Measurements from ENCODE around the gene SBNO2. TPM values are rescaled to one million over a fixed set of nuclear protein-coding genes. Genes with fewer than 3 reads are reported as not detected.
"Not testable (repeated sequence)": the region's sequence is repeated elsewhere in the genome, so short reads cannot be mapped to it uniquely, and the experiment has no call there.

The SBNO2 gene
- total RNA-seq, 1 donor from 2014 or later = 120 TPM

- Histone ChIP-seq H3K9me3 (no peaks in the 10 kb centered on the region), H3K4me3 (peak overlapping the region; percentile 61 to 74), H3K27me3 (no peaks in the 10 kb centered on the region), H3K27ac (peak overlapping the region; percentile 91 to 96), H3K4me1 (peaks cover 8 to 34% of the 10 kb centered on the region in 2 donors), H3K36me3 (peaks cover 8 to 10% of the 10 kb centered on the region in 2 donors)
- DNase-seq (ENCODE audit: low spot score in 2 of 2) = peak; percentile 75 to 97
- intact Hi-C loops (cut with DNase I) = loop anchor here (1.0 to 2.0 kb wide), 3 partner anchors 20 to 41 kb away; no protein-coding TSS in a partner anchor
- TF ChIP-seq CTCF (IDR thresholded peaks at IDR 0.05) = peak; percentile 5 to 40 (median 16)
Measured at GRCh38 chr19:1131718-1132551, 42.1 kb downstream of the SBNO2 start.

- H3K4me1 ChIP-seq = peaks cover 8 to 41% of the 10 kb centered on the region in 2 donors
- H3K36me3 ChIP-seq = peaks cover 15 to 16% of the 10 kb centered on the region in 2 donors
- no peaks in the 10 kb centered on the region for H3K9me3 ChIP-seq
- H3K27ac ChIP-seq = peak overlapping the region; percentile 91 to 96
- TF ChIP-seq CTCF (IDR thresholded peaks at IDR 0.05) = no peak
- peak overlapping the region; percentile 61 to 74 for H3K4me3 ChIP-seq
- intact Hi-C loops (cut with DNase I) = loop anchor here (1.0 kb wide), 1 partner anchor 24 kb away; no protein-coding TSS in a partner anchor
- DNase-seq (ENCODE audit: low spot score in 2 of 2) = no peak
- H3K27me3 ChIP-seq = no peaks in the 10 kb centered on the region
Measured at GRCh38 chr19:1130771-1131717, 43.0 kb downstream of the SBNO2 start.

- no peak for TF ChIP-seq CTCF (IDR thresholded peaks at IDR 0.05)
- Histone ChIP-seq H3K36me3 (peaks cover 17 to 28% of the 10 kb centered on the region in 2 donors), H3K9me3 (no peaks in the 10 kb centered on the region), H3K27ac (peak overlapping the region; percentile 4 to 41), H3K4me1 (peaks cover 8 to 44% of the 10 kb centered on the region in 2 donors), H3K4me3 (no peak overlapping the region), H3K27me3 (no peaks in the 10 kb centered on the region)
- no peak for DNase-seq (ENCODE audit: low spot score in 2 of 2)
- intact Hi-C loops (cut with DNase I) = no loop called here
Measured at GRCh38 chr19:1129535-1129934, 44.5 kb downstream of the SBNO2 start.

- H3K4me1 ChIP-seq = peaks cover 8 to 44% of the 10 kb centered on the region in 2 donors
- intact Hi-C loops (cut with DNase I); H3K27me3 ChIP-seq; H3K4me3 ChIP-seq; DNase-seq (ENCODE audit: low spot score in 2 of 2); H3K9me3 ChIP-seq: not testable (repeated sequence)
- peaks cover 22 to 33% of the 10 kb centered on the region in 2 donors for H3K36me3 ChIP-seq
- peak overlapping the region in 1 of 2 donors; percentile 41 for H3K27ac ChIP-seq
Measured at GRCh38 chr19:1129084-1129483, 45.0 kb downstream of the SBNO2 start.

- no peaks in the 10 kb centered on the region for H3K9me3 ChIP-seq
- no peak overlapping the region for H3K27ac ChIP-seq
- H3K4me3 ChIP-seq = no peak overlapping the region
- DNase-seq (ENCODE audit: low spot score in 2 of 2) = no peak
- intact Hi-C loops (cut with DNase I) = no loop called here
- peaks cover 31 to 42% of the 10 kb centered on the region in 2 donors for H3K36me3 ChIP-seq
- peaks cover 8 to 39% of the 10 kb centered on the region in 2 donors for H3K4me1 ChIP-seq
- no peak for TF ChIP-seq CTCF (IDR thresholded peaks at IDR 0.05)
- no peaks in the 10 kb centered on the region for H3K27me3 ChIP-seq
Measured at GRCh38 chr19:1128106-1128505, 46.0 kb downstream of the SBNO2 start.
